Smooth muscle cell (in vitro differentiated cells): ENCODE data around the gene BCAS3. TPM values are rescaled to one million over a fixed set of nuclear protein-coding genes. Genes with fewer than 3 reads are reported as not detected.

ENCODE experiments used
- DNase-seq: peaks from one replicate; lab custom pipeline; 2025; ENCODE audit not compliant: unreplicated experiment; lab: John Stamatoyannopoulos, UW
- H2AFZ ChIP-seq: fragments of 200-600 bp; sonication (generic); 2 replicates; pipeline ENCODE4 v1.6.0; 2016; ENCODE audit warnings: antibody characterized with exemption, low read depth, mild to moderate bottlenecking
- H3F3A ChIP-seq: fragments of 200-600 bp; sonication (generic); 2 replicates; pipeline ENCODE4 v1.6.0; 2017; ENCODE audit warnings: antibody characterized with exemption, low read depth
- H3K27ac ChIP-seq: fragments of 200-600 bp; sonication (generic); 2 replicates; pipeline ENCODE4 v1.5.1; 2016; ENCODE audit warnings: low read depth, mild to moderate bottlenecking
- H3K27me3 ChIP-seq: fragments of 200-600 bp; sonication (generic); 2 replicates; pipeline ENCODE4 v1.6.1; 2016; ENCODE audit warnings: low read depth, mild to moderate bottlenecking
- H3K36me3 ChIP-seq: fragments of 200-600 bp; sonication (generic); 2 replicates; pipeline ENCODE4 v1.5.1; 2016; ENCODE audit warnings: low read depth
- H3K4me1 ChIP-seq: fragments of 200-600 bp; sonication (generic); 2 replicates; pipeline ENCODE4 v1.5.1; 2016; ENCODE audit warnings: low read depth
- H3K4me2 ChIP-seq: fragments of 200-600 bp; sonication (generic); 2 replicates; pipeline ENCODE4 v1.6.0; 2016; ENCODE audit warnings: mild to moderate bottlenecking
- H3K4me3 ChIP-seq: fragments of 200-600 bp; sonication (generic); 2 replicates; pipeline ENCODE4 v1.5.1; 2016; ENCODE audit warnings: mild to moderate bottlenecking
- H3K79me2 ChIP-seq: fragments of 200-600 bp; sonication (generic); 2 replicates; pipeline ENCODE4 v1.6.0; 2016; ENCODE audit warnings: low read depth, mild to moderate bottlenecking
- H3K9ac ChIP-seq: fragments of 200-600 bp; sonication (generic); 2 replicates; pipeline ENCODE4 v1.6.0; 2016; ENCODE audit warnings: low read depth
- H3K9me3 ChIP-seq: fragments of 200-600 bp; sonication (generic); replicated peaks from 2 replicates; pipeline ENCODE4 v1.5.1; 2016; ENCODE audit warnings: low read depth
- H4K20me1 ChIP-seq: fragments of 200-600 bp; sonication (generic); 2 replicates; pipeline ENCODE4 v1.6.0; 2016; ENCODE audit warnings: low read depth
- WGBS: methylation state at CpG from one replicate; pipeline ENCODE4 v1.1.7; 2016; ENCODE audit warnings: low lambda C conversion rate; 5-methylcytosine and 5-hydroxymethylcytosine counted together
- polyA plus RNA-seq: library from polyadenylated mRNA; unstranded; fragments of >200 nt; fragmentation: Nextera tagmentation; extraction: Ambion mirVana; gene quantifications from 2 replicates; pipeline ENCODE4 v1.2.1, GENCODE V29; 2016
- total RNA-seq: library from RNA; depleted of rRNA; stranded (reverse); fragments of >200 nt; gene quantifications from 2 replicates; pipeline ENCODE4 v1.2.3, GENCODE V29; 2014
- TF ChIP-seq, protein P1 (sequence below): fragments of 200-600 bp; sonication (generic); IDR thresholded peaks from 2 replicates; pipeline ENCODE4 v1.5.1; 2017; ENCODE audit warnings: borderline replicate concordance, mild to moderate bottlenecking, antibody characterized with exemption; ENCODE audit not compliant: insufficient read depth, poor library complexity, severe bottlenecking

Gene BCAS3
- total and polyA plus RNA-seq, 2 experiments from 2014 or later, result 17.2 to 54.5 TPM

DNA sequence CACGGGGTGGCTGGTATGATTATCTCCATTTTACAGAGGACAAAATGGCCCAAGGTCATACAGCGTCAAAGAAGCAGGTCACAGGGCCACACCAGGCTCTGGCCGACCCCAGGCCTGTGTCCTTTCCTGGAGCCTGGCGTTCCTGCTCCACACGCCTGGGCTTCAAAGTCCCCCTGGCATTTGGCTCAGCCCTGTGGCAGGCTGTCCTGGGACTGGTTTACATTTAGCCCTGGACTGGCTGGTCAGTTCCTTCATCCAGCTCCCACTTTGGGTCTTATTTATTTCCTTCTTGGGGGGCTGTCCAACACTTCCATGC is 737.2 kb downstream of the BCAS3 start:
- no peaks in the 10 kb centered on the region for H4K20me1 ChIP-seq
- H3K9ac ChIP-seq, result no peak overlapping the region
- no peak for DNase-seq
- H3K4me1 ChIP-seq, result peaks cover 8% of the 10 kb centered on the region
- H3K27ac ChIP-seq, result peak overlapping the region; percentile 58
- no peaks in the 10 kb centered on the region for H3K36me3 ChIP-seq
- H3K4me3 ChIP-seq, result no peak overlapping the region
- H2AFZ ChIP-seq, result no peak overlapping the region
- peak overlapping the region; percentile 89 for H3K4me2 ChIP-seq
- H3K27me3 ChIP-seq, result no peaks in the 10 kb centered on the region
- H3F3A ChIP-seq, result peaks cover 22% of the 10 kb centered on the region
- 90% methylated on average over 5 of the region's 5 CpGs for WGBS
- H3K9me3 ChIP-seq, result no peaks in the 10 kb centered on the region
- TF ChIP-seq, protein P1, sequence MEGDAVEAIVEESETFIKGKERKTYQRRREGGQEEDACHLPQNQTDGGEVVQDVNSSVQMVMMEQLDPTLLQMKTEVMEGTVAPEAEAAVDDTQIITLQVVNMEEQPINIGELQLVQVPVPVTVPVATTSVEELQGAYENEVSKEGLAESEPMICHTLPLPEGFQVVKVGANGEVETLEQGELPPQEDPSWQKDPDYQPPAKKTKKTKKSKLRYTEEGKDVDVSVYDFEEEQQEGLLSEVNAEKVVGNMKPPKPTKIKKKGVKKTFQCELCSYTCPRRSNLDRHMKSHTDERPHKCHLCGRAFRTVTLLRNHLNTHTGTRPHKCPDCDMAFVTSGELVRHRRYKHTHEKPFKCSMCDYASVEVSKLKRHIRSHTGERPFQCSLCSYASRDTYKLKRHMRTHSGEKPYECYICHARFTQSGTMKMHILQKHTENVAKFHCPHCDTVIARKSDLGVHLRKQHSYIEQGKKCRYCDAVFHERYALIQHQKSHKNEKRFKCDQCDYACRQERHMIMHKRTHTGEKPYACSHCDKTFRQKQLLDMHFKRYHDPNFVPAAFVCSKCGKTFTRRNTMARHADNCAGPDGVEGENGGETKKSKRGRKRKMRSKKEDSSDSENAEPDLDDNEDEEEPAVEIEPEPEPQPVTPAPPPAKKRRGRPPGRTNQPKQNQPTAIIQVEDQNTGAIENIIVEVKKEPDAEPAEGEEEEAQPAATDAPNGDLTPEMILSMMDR, result no peak
- H3K79me2 ChIP-seq, result peaks cover 4% of the 10 kb centered on the region

DNA sequence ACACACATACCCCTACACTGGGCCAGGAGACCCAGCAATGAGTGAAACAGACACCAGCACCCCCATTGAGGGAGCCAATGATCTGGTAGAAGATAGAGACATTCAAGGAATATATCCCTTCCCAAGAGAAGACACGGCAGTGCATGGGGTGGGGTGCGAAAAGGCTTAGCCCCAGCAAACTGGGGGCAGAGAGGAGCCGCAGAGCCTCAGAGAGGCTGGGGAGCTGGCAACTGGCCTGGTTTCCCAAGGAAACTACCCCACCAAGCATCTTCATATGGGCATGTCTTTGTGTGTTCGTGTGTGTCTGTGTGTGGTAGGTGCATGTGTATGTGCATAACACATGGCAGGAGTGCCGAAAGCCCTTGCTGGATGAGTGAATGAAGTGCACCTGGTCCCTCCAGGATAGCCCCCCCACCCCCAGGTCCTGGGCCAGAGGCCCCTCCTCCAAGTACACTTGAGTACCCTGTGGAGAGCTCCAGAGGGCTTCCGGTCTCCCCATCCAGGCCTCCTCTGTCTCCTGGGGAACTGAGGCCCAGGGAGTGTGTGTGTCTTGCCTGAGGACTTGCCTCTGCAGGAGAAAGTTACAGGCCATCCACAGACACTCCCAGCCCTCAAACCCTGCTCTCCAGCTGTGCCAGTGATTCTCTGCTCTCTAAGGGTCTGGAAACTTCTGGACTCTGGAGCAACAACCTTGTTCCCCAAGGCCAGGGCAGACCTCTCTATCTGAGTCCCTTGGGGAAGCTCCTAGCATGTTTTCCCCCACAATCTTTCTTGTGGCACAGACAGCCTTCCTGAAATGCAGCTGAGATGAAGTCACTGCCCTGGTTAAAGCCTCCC is 737.9 kb downstream of the BCAS3 start:
- DNase-seq, result no peak

GRCh38 chr17:61416211-61416539 is 738.5 kb downstream of the BCAS3 start:
- Histone ChIP-seq H3K79me2 (peaks cover 4% of the 10 kb centered on the region), H3F3A (peaks cover 13% of the 10 kb centered on the region), H3K4me2 (peak overlapping the region; percentile 43), H3K9me3 (no peaks in the 10 kb centered on the region), H3K27ac (peak overlapping the region; percentile 58), H3K9ac (no peak overlapping the region), H3K27me3 (no peaks in the 10 kb centered on the region), H3K36me3 (no peaks in the 10 kb centered on the region), H3K4me1 (peaks cover 3% of the 10 kb centered on the region), H2AFZ (no peak overlapping the region), H4K20me1 (no peaks in the 10 kb centered on the region), H3K4me3 (no peak overlapping the region)
- TF ChIP-seq, protein P1, result no peak
- no peak for DNase-seq
- 50% methylated on average over 6 of the region's 6 CpGs for WGBS

More for the DNA sequence above, 737.9 kb downstream of the BCAS3 start:
- WGBS, result 94% methylated on average over 6 of the region's 6 CpGs
- H3F3A ChIP-seq, result peaks cover 15% of the 10 kb centered on the region
- H4K20me1 ChIP-seq, result no peaks in the 10 kb centered on the region
- peak overlapping the region; percentile 58 for H3K27ac ChIP-seq
- H3K4me3 ChIP-seq, result no peak overlapping the region
- peak overlapping the region; percentile 36 for H3K4me2 ChIP-seq
- H3K79me2 ChIP-seq, result peaks cover 4% of the 10 kb centered on the region
- H2AFZ ChIP-seq, result no peak overlapping the region
- H3K9me3 ChIP-seq, result no peaks in the 10 kb centered on the region
- no peak overlapping the region for H3K9ac ChIP-seq
- no peaks in the 10 kb centered on the region for H3K36me3 ChIP-seq
- no peaks in the 10 kb centered on the region for H3K27me3 ChIP-seq
- TF ChIP-seq, protein P1, result no peak
- H3K4me1 ChIP-seq, result peaks cover 5% of the 10 kb centered on the region
